GM06990 (cell line): ENCODE results near the gene SPTSSA.

Source experiments
- DNase-seq: peaks from one replicate; pipeline ENCODE4 v3.0.0-alpha.2; 2011; ENCODE audit not compliant: insufficient read length; ENCODE audit errors: extremely low read depth
- H3K27me3 ChIP-seq: replicated peaks from 2 replicates; pipeline ENCODE4 v1.6.0; 2011; ENCODE audit warnings: low read length; ENCODE audit not compliant: control insufficient read depth, insufficient read depth
- H3K36me3 ChIP-seq: 2 replicates; pipeline ENCODE4 v1.5.1; 2011; ENCODE audit warnings: low read length; ENCODE audit not compliant: control insufficient read depth, insufficient read depth
- H3K4me3 ChIP-seq: replicated peaks from 2 replicates; pipeline ENCODE4 v1.5.1; 2011; ENCODE audit warnings: low read depth, mild to moderate bottlenecking, control low read depth, low read length
- CTCF ChIP-seq: IDR thresholded peaks from 2 replicates; pipeline ENCODE4 v1.5.1; 2011; ENCODE audit warnings: low read length, control low read depth, mild to moderate bottlenecking, inconsistent platforms; ENCODE audit not compliant: insufficient read depth, poor library complexity, severe bottlenecking

The SPTSSA gene

GRCh38 chr14:34453226-34453625 is 8.8 kb downstream of the SPTSSA start:
- TF ChIP-seq CTCF: no peak
- H3K27me3 ChIP-seq: no peaks in the 10 kb centered on the region
- peaks cover 3% of the 10 kb centered on the region for H3K36me3 ChIP-seq
- H3K4me3 ChIP-seq: no peak overlapping the region
- no peak for DNase-seq

GRCh38 chr14:34452258-34452822 is 9.7 kb downstream of the SPTSSA start:
- H3K36me3 ChIP-seq: peaks cover 3% of the 10 kb centered on the region
- no peak for DNase-seq
- no peak for TF ChIP-seq CTCF

GRCh38 chr14:34450958-34451357 is 11.1 kb downstream of the SPTSSA start:
- TF ChIP-seq CTCF: no peak
- H3K4me3 ChIP-seq: no peak overlapping the region
- peaks cover 3% of the 10 kb centered on the region for H3K36me3 ChIP-seq
- DNase-seq: no peak
- H3K27me3 ChIP-seq: no peaks in the 10 kb centered on the region

More at GRCh38 chr14:34452258-34452822, 9.7 kb downstream of the SPTSSA start:
- H3K27me3 ChIP-seq: no peaks in the 10 kb centered on the region
- no peak overlapping the region for H3K4me3 ChIP-seq

- no peak overlapping the region for H3K4me3 ChIP-seq
- DNase-seq: no peak
- no peak for TF ChIP-seq CTCF
- no peaks in the 10 kb centered on the region for H3K27me3 ChIP-seq
- peaks cover 3% of the 10 kb centered on the region for H3K36me3 ChIP-seq
These were observed 11.5 kb downstream of the SPTSSA start for GRCh38 chr14:34450542-34450915.

GRCh38 chr14:34449819-34450541 is 12.1 kb downstream of the SPTSSA start:
- DNase-seq: no peak
- peaks cover 3% of the 10 kb centered on the region for H3K36me3 ChIP-seq

More at GRCh38 chr14:34449819-34450541, 12.1 kb downstream of the SPTSSA start:
- no peak for TF ChIP-seq CTCF
- Histone ChIP-seq H3K27me3 (no peaks in the 10 kb centered on the region), H3K4me3 (no peak overlapping the region)
